Measurements from ENCODE around the gene CRLF1. TPM values are rescaled to one million over a fixed set of nuclear protein-coding genes. Genes with fewer than 3 reads are reported as not detected.
"Not testable (repeated sequence)": the region's sequence is repeated elsewhere in the genome, so short reads cannot be mapped to it uniquely, and the experiment has no call there.

Gene CRLF1
- total RNA-seq, 4 donors from 2014 or later, result 14.9 to 61.6 (median 35.3) TPM

DNA sequence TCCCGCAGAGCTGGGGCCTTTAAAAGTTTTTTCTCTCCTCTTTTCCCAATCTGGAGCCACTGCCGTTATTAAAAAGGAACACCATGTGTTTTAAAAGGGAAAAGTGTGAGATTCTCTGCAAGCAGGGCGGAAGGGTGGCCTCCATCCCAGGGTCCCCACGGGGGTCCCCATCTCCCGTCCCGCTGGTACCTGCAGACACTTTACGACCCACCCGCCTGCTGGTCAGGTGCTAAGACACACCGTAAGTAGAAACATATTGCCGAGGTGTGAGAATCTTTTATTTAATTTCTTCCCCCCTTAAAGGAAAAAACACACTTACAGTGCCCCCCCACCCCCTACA lies 1.8 kb downstream of the CRLF1 start:
- Histone ChIP-seq H3K4me3 (peak overlapping the region in 2 of 4 donors; percentile 13 to 35), H3K36me3 (no peaks in the 10 kb centered on the region), H3K27ac (peak overlapping the region in 2 of 4 donors; percentile 29 to 38), H3K9me3 (no peaks in the 10 kb centered on the region), H3K4me1 (peaks cover 5 to 20% of the 10 kb centered on the region in 2 donors), H3K27me3 (peaks cover 48 to 51% (median 49%) of the 10 kb centered on the region in 3 donors)
- no peak for TF ChIP-seq POLR2A (IDR thresholded peaks at IDR 0.05)
- TF ChIP-seq, protein P1, sequence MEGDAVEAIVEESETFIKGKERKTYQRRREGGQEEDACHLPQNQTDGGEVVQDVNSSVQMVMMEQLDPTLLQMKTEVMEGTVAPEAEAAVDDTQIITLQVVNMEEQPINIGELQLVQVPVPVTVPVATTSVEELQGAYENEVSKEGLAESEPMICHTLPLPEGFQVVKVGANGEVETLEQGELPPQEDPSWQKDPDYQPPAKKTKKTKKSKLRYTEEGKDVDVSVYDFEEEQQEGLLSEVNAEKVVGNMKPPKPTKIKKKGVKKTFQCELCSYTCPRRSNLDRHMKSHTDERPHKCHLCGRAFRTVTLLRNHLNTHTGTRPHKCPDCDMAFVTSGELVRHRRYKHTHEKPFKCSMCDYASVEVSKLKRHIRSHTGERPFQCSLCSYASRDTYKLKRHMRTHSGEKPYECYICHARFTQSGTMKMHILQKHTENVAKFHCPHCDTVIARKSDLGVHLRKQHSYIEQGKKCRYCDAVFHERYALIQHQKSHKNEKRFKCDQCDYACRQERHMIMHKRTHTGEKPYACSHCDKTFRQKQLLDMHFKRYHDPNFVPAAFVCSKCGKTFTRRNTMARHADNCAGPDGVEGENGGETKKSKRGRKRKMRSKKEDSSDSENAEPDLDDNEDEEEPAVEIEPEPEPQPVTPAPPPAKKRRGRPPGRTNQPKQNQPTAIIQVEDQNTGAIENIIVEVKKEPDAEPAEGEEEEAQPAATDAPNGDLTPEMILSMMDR (IDR thresholded peaks at IDR 0.05 in 4 of 5, conservative IDR thresholded peaks at IDR 0.05 in 1 of 5), result no peak
- intact Hi-C loops (cut with DNase I; ENCODE audit: low total_unique reads) (no loop called here), in situ Hi-C loops (cut with MboI; ENCODE audit: low sequenced_read_pairs in 4 of 4) (no loop called here)
- ATAC-seq (no peak), DNase-seq (no peak)

- peaks cover 42 to 45% (median 43%) of the 10 kb centered on the region in 3 donors for H3K27me3 ChIP-seq
- ATAC-seq (no peak), DNase-seq (no peak)
- in situ Hi-C loops (cut with MboI; ENCODE audit: low sequenced_read_pairs in 4 of 4) (no loop called here), intact Hi-C loops (cut with DNase I; ENCODE audit: low total_unique reads) (no loop called here)
- H3K36me3 ChIP-seq, result no peaks in the 10 kb centered on the region
- H3K27ac ChIP-seq, result peak overlapping the region in 3 of 4 donors; percentile 5 to 44 (median 38)
- H3K4me3 ChIP-seq, result peak overlapping the region in 3 of 4 donors; percentile 5 to 35 (median 6)
- peaks cover 5 to 20% of the 10 kb centered on the region in 2 donors for H3K4me1 ChIP-seq
- H3K9me3 ChIP-seq, result no peaks in the 10 kb centered on the region
- TF ChIP-seq POLR2A (IDR thresholded peaks at IDR 0.05), result no peak
- TF ChIP-seq, protein P1 (IDR thresholded peaks at IDR 0.05 in 4 of 5, conservative IDR thresholded peaks at IDR 0.05 in 1 of 5), result no peak
Measured at GRCh38 chr19:18603958-18604819, 2.4 kb downstream of the CRLF1 start.

DNA sequence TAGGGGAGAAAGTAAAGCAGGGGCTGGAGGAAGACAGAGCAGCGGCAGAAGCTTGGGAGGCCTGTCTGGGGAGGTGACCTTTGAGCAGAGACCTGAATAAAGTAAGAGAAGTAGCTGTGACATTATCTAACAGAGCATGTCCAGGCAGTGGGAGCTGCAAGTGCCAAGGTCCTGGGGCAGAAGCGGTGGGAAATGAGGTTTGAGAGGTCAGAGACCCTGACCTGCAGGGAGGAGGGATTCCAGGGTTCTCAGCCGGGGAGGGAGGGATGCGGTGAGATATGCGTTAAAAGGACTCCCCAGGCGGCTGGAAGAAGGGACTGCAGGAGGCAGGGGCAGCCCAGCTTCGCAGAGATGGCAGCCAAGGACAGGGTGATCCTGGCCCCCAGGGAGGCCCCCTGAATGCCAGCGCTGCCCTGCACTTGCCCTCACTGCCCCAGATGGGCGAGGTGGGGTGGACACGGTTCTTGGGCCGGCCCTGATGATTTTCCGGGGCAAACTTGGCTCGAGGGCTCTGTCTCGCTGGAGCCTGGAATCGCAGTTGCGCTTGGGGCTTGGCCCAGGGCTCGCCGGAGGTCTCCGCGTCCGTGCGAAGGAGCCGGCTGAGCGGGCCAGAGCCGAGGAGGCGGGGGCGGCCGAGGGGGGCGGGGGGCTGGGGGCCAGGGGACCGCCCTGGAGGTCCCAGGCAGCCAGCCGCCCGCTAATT lies 3.2 kb downstream of the CRLF1 start:
- intact Hi-C loops (cut with DNase I; ENCODE audit: low total_unique reads), result no loop called here
- in situ Hi-C loops (cut with MboI; ENCODE audit: low sequenced_read_pairs in 4 of 4), result no loop called here
- Histone ChIP-seq H3K27me3 (peaks cover 34 to 37% (median 35%) of the 10 kb centered on the region in 3 donors), H3K27ac (peak overlapping the region in 2 of 4 donors; percentile 5 to 44), H3K4me1 (peaks cover 5 to 20% of the 10 kb centered on the region in 2 donors), H3K9me3 (no peaks in the 10 kb centered on the region), H3K36me3 (no peaks in the 10 kb centered on the region), H3K4me3 (peak overlapping the region in 3 of 4 donors; percentile 5 to 6 (median 5))
- peak in 1 of 2 donors; percentile 20 for ATAC-seq
- TF ChIP-seq POLR2A (IDR thresholded peaks at IDR 0.05), result no peak
- TF ChIP-seq, protein P1 (IDR thresholded peaks at IDR 0.05 in 4 of 5, conservative IDR thresholded peaks at IDR 0.05 in 1 of 5), result peak in 1 of 5 experiments; percentile 28
- DNase-seq, result no peak

GRCh38 chr19:18601875-18602274 lies 4.7 kb downstream of the CRLF1 start:
- no peak overlapping the region for H3K27ac ChIP-seq
- no peaks in the 10 kb centered on the region for H3K9me3 ChIP-seq
- in situ Hi-C loops (cut with MboI; ENCODE audit: low sequenced_read_pairs in 4 of 4) (no loop called here), intact Hi-C loops (cut with DNase I; ENCODE audit: low total_unique reads) (no loop called here)
- peaks cover 0 to 9% of the 10 kb centered on the region in 2 donors for H3K4me1 ChIP-seq
- TF ChIP-seq, protein P1 (IDR thresholded peaks at IDR 0.05 in 4 of 5, conservative IDR thresholded peaks at IDR 0.05 in 1 of 5), result no peak
- TF ChIP-seq POLR2A (IDR thresholded peaks at IDR 0.05), result no peak
- H3K36me3 ChIP-seq, result no peaks in the 10 kb centered on the region
- no peak for ATAC-seq
- no peak for DNase-seq
- H3K27me3 ChIP-seq, result peaks cover 19 to 22% (median 22%) of the 10 kb centered on the region in 3 donors
- no peak overlapping the region for H3K4me3 ChIP-seq

DNA sequence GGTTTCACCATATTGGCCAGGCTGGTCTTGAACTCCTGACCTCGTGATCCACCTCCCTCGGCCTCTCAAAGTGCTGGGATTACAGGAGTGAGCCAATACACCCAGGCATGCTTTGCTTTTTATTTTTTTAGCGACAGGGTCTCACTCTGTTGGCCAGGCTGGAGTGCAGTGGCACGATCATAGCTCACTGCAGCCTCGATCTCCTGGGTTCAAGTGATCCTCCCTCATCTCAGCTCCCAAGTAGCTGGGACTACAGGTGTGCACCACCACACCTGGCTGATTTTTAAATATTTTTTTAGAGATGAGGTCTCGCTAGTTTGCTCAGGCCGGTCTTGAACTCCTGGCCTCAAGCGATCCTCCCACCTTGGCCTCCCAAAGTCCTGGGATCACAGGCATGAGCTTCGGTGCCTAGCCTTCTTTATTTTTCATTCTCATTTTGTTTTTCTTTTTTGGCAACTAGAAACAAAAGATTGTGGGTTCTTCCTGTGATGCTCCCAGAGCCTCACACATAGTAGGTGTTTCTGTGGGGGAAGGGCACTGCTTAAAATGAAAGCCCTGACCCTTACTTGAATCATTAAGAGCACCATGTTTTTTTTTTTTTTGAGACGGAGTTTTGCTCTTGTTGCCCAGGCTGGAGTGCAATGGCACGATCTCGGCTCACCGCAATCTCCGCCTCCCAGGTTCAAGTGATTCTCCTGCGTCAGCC lies 5.8 kb downstream of the CRLF1 start:
- H3K9me3 ChIP-seq; DNase-seq; H3K36me3 ChIP-seq; H3K4me3 ChIP-seq; in situ Hi-C loops (cut with MboI; ENCODE audit: low sequenced_read_pairs in 4 of 4); H3K27ac ChIP-seq; H3K4me1 ChIP-seq; ATAC-seq; intact Hi-C loops (cut with DNase I; ENCODE audit: low total_unique reads): not testable (repeated sequence)
- peaks cover 14 to 18% (median 18%) of the 10 kb centered on the region in 3 donors for H3K27me3 ChIP-seq

All from gastrocnemius medialis (tissue), 4 donors.